Measurements from ENCODE around the gene ENTPD8.

DNA sequence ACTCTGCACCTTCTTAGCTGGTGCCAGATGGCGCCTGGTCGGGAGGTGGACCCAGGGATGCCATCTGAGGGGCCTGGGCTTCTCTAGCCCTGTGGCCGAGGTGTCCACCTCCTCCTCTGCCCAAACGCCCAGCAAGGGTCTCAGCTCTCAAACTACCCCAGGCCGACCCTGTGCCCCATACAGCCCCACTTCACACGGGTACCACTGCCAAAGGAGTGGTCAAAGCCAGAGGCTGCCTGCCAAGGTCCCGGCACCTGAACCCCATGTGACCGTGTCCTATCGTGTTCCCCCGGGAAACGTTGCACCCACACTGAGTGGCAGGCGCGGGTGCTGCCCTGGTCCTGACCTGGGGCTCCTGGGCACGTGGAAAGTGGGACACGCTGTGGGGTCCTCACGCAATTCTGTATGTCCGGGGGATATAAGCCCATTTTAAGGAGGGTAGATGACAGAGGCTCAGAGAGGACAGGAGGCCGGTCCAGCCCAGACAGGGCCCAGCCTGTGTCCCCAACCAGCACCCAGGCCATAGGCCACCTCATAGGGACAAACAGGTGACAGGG lies 1.9 kb downstream of the ENTPD8 start:
- TF ChIP-seq, protein P1, sequence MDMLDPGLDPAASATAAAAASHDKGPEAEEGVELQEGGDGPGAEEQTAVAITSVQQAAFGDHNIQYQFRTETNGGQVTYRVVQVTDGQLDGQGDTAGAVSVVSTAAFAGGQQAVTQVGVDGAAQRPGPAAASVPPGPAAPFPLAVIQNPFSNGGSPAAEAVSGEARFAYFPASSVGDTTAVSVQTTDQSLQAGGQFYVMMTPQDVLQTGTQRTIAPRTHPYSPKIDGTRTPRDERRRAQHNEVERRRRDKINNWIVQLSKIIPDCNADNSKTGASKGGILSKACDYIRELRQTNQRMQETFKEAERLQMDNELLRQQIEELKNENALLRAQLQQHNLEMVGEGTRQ (IDR thresholded peaks at IDR 0.05; ENCODE audit: low read depth, low read length) = no peak
- TF ChIP-seq, protein P2, sequence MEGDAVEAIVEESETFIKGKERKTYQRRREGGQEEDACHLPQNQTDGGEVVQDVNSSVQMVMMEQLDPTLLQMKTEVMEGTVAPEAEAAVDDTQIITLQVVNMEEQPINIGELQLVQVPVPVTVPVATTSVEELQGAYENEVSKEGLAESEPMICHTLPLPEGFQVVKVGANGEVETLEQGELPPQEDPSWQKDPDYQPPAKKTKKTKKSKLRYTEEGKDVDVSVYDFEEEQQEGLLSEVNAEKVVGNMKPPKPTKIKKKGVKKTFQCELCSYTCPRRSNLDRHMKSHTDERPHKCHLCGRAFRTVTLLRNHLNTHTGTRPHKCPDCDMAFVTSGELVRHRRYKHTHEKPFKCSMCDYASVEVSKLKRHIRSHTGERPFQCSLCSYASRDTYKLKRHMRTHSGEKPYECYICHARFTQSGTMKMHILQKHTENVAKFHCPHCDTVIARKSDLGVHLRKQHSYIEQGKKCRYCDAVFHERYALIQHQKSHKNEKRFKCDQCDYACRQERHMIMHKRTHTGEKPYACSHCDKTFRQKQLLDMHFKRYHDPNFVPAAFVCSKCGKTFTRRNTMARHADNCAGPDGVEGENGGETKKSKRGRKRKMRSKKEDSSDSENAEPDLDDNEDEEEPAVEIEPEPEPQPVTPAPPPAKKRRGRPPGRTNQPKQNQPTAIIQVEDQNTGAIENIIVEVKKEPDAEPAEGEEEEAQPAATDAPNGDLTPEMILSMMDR (conservative IDR thresholded peaks at IDR 0.05; ENCODE audit: low read depth, low read length) = no peak

All from IMR-90 (cell line).